HG03432 (cell line): ENCODE measurements around the gene TMEM138.

Experiments
- ATAC-seq: cut with Tn5 transposase; IDR thresholded peaks from one replicate; pipeline ENCODE4 v1.9.1; 2021; ENCODE audit warnings: mild to moderate bottlenecking, moderate library complexity; ENCODE audit not compliant: unreplicated experiment

The TMEM138 gene

GRCh38 chr11:61361741-61362541, at the start of gene TMEM138, which contains the start of gene CYB561A3:
Gene TMEM138 (plus strand): TSS chr11:61362374. CDS start chr11:61364391, 2,017 bp downstream.
Gene CYB561A3 (minus strand): TSS chr11:61361882. CDS start chr11:61356713, 5,169 bp downstream.
- peak; percentile 84 for ATAC-seq

- ATAC-seq, result no peak
These were observed 46.9 kb upstream of the TMEM138 start for GRCh38 chr11:61315260-61315659.

- ATAC-seq, result no peak
These were observed 36.3 kb upstream of the TMEM138 start for GRCh38 chr11:61325649-61326414.

DNA sequence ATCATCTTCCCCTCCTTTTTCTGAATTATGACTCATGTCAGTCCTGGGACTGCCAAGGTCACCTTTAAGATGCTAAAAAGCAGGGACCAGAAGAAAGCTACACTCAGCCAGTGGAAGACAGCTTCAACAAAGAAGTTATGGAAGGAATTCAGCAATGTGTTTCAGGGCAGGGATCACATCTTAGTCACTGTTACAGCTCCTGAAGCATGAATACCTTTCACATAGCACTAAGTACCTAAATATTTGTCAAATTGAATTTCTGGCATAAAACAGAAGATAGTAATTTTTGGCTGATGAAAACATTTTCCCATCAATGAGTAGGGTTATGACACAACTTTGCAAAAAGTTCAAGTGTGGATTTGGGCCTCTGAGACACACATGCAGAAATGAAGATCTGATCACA, 34.5 kb upstream of the TMEM138 start:
- ATAC-seq, result no peak

DNA sequence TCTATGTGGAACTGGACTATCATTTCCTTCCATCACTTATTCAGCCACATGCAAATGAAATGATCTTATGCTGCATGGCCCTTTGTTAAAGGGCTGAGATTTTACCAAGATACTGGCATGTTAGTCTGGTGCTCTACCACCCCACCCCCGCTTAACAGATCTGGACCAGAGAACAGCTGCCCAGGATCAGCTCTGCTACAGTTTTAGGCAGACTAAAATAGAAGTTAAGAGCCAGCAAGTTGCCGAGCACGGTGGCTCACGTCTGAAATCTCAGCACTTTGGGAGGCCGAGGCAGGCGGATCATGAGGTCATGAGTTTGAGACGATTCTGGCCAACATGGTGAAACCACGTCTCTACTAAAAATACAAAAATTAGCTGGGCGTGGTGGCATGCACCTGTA, 33.8 kb upstream of the TMEM138 start:
- ATAC-seq, result no peak

DNA sequence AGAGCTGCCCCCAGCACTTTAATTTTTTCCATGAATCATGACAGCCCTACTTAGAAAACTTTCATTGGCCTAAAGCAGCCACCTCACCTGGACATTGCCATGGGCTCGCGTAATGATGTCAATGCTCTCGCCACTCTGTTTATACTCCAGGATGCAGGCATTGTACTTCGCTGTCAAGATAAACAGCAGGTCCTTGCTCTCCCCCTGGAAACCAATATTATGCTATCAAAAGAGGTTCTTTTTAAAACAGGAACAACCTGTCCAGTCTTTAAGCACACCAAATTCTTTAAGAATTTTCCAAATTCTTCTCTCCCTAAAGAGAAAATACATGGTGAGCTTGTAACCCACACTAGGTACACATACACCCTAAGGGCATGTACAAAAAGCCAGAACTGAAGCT, 32.3 kb upstream of the TMEM138 start:
- no peak for ATAC-seq

GRCh38 chr11:61331651-61332050, 30.5 kb upstream of the TMEM138 start:
- ATAC-seq, result no peak

GRCh38 chr11:61332281-61332796, 29.8 kb upstream of the TMEM138 start:
- no peak for ATAC-seq

- ATAC-seq, result peak; percentile 90
These were observed 29.2 kb upstream of the TMEM138 start, which contains the start of the genes DDB1 and TKFC for GRCh38 chr11:61332797-61333549. Gene DDB1 (minus strand): TSS chr11:61333105. CDS start chr11:61332968, 137 bp downstream. Gene TKFC (plus strand): TSS chr11:61333228. CDS start chr11:61334729, 1,501 bp downstream.

DNA sequence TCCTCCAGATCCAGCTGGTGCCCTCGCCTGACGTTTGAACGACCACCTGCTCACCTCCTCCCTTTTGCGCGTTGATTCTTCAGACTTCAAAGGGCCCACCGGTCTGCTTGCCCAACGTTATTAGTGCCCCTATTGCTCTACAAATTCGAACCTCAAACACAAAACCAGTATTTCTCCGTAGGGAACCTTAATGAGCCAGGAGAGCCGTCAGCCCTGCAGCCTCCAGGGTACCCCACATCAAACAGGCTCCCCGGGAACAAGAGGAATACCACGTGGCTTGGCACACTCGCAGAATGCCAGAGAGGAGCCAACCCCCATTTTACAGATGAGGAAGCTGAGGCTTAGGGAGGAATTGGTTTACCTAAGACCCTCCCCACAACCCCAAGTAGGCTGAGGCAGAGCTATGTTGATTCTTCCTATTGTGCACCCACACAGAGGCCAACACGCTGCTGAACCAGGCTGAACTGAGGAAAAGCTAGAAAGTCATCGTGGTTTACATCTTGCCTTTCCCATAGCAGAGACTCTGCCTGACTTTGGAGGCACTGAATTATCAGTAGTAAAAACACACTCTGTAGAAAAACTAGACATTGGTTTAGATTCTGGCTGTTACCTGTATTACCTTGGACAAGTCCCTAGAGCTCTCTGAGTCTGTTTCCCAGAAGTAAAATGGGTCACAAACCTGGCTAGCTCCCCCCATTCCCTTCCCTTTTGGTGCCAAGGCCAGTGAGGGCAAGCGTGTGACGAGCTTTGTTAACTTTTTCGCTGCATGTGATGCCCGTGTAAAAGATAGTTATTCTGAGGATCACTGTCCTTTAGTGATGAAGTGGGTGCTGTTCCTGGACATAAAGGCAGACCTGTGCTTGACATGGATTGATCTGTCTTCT, 28.4 kb upstream of the TMEM138 start:
- peak; percentile 5 for ATAC-seq

GRCh38 chr11:61334434-61335354, 27.5 kb upstream of the TMEM138 start:
- no peak for ATAC-seq

- ATAC-seq, result no peak
These were observed 26.8 kb upstream of the TMEM138 start for GRCh38 chr11:61335355-61335710.

DNA sequence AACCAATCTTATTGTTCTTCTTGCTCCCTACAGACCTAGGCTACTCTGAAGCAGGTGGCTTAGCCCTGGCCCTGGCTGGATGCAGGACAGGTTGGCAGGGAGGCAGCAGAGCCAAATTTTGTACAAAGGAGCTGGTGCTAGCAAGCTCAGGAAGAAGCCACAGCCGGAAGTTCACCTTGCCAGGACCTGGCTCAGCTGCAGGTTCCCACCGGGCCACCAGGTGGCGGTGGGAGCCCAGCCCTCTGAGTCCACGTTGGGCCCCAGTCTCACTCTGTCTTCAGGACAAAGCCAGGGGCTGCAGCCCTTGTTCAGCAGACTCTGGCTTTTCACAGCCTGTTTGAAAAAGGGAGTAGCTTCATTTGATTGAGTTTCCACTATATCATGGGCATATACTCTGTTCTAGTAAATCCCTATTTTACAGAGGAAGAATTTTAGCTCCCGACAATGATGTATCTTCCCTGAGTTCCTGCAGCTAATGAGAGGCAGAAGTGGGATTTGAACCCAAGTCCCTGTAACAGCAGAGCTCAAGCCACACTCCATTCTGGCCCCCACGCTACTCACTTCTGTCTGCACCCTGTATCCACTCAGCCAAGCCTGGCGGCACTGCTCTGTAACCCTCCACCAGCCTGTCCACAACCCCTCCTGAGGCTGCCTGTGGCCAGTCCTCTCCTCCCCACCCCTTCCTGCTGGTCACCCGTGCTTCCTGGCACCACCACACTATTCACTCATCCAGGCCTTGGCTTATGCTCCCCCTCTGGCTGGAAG, 25.8 kb upstream of the TMEM138 start:
- peak; percentile 56 for ATAC-seq

- no peak for ATAC-seq
These were observed 24.3 kb upstream of the TMEM138 start for GRCh38 chr11:61337706-61338470.

- no peak for ATAC-seq
These were observed 23.2 kb upstream of the TMEM138 start for GRCh38 chr11:61338783-61339489.

DNA sequence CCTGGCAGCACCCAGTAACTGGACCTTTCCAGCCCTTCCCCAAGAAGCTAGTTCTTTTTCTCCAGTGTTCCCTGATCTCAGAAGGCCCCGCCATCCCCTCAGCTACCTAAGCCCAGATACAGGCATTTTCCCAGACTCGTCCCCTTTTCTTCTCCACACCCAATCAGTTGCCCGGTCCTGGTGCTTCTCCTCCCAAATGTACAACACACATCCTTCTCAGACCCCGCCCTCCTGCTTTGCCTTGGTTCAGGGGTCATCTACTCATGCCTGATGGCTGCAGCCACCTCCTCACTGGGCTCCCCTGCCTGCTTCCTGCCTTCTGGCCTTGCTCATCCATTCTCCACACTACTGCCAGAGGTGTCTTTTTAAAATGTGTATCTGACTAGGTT, 22.7 kb upstream of the TMEM138 start:
- no peak for ATAC-seq

- no peak for ATAC-seq
These were observed 21.2 kb upstream of the TMEM138 start for GRCh38 chr11:61340979-61341378.
